Measurements from ENCODE around the gene SNX24. TPM values are rescaled to one million over a fixed set of nuclear protein-coding genes. Genes with fewer than 3 reads are reported as not detected.

Gene SNX24
- total and polyA plus RNA-seq, 9 of the 15 experiments (the other 6 are each of a cell fraction or from before 2014, with no cell fraction given): 5.3 to 10.1 (median 7.9) TPM

GRCh38 chr5:122845229-122846050, at the start of gene SNX24 (continued):
- TF ChIP-seq, protein P1, sequence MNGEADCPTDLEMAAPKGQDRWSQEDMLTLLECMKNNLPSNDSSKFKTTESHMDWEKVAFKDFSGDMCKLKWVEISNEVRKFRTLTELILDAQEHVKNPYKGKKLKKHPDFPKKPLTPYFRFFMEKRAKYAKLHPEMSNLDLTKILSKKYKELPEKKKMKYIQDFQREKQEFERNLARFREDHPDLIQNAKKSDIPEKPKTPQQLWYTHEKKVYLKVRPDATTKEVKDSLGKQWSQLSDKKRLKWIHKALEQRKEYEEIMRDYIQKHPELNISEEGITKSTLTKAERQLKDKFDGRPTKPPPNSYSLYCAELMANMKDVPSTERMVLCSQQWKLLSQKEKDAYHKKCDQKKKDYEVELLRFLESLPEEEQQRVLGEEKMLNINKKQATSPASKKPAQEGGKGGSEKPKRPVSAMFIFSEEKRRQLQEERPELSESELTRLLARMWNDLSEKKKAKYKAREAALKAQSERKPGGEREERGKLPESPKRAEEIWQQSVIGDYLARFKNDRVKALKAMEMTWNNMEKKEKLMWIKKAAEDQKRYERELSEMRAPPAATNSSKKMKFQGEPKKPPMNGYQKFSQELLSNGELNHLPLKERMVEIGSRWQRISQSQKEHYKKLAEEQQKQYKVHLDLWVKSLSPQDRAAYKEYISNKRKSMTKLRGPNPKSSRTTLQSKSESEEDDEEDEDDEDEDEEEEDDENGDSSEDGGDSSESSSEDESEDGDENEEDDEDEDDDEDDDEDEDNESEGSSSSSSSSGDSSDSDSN (IDR thresholded peaks at IDR 0.05; ENCODE audit: borderline replicate concordance in 1 of 2, low read depth in 2 of 2, low read length in 2 of 2): peak; percentile 66 to 86; a peak in 3 of 4 replicates
- TF ChIP-seq TRIM24 (IDR thresholded peaks at IDR 0.05) (peak in 1 of 2 experiments; percentile 63; a peak in 1 of 4 replicates), SOX6 (IDR thresholded peaks at IDR 0.05) (peak; percentile 33; the same call in 1 of the 2 replicates), ZFP30 (CRISPR knock-in tag; IDR thresholded peaks at IDR 0.05; ENCODE audit: borderline replicate concordance) (no peak), SUPT5H (IDR thresholded peaks at IDR 0.05) (peak; percentile 59), ETV1 (tag; conservative IDR thresholded peaks at IDR 0.05; ENCODE audit: low read depth) (peak; percentile 66; the same call in 1 of the 2 replicates), ZBTB8A (IDR thresholded peaks at IDR 0.05; ENCODE audit: partially characterized antibody) (no peak), NR2C2 (CRISPR knock-in tag; IDR thresholded peaks at IDR 0.05) (no peak), NR2C2 (tag; IDR thresholded peaks at IDR 0.05) (peak; percentile 5; the same call in 1 of the 2 replicates), PHF8 (IDR thresholded peaks at IDR 0.05; ENCODE audit: borderline replicate concordance, low read length) (peak; percentile 79; the same call in 1 of the 2 replicates), MAFG (tag; conservative IDR thresholded peaks at IDR 0.05) (peak; percentile 85), E2F6 (IDR thresholded peaks at IDR 0.05; ENCODE audit: borderline replicate concordance in 1 of 2, extremely low read depth in 1 of 2, insufficient read depth in 1 of 2, insufficient read length in 1 of 2, low read depth in 1 of 2, low read length in 1 of 2, poor library complexity in 1 of 2, severe bottlenecking in 1 of 2) (peak; percentile 53 to 71), RBBP5 (IDR thresholded peaks at IDR 0.05; ENCODE audit: borderline replicate concordance, insufficient read depth, low read length, poor library complexity, severe bottlenecking) (peak; percentile 18), CTBP1 (IDR thresholded peaks at IDR 0.05; ENCODE audit: borderline replicate concordance) (peak; percentile 59)
- TF ChIP-seq, protein P2, sequence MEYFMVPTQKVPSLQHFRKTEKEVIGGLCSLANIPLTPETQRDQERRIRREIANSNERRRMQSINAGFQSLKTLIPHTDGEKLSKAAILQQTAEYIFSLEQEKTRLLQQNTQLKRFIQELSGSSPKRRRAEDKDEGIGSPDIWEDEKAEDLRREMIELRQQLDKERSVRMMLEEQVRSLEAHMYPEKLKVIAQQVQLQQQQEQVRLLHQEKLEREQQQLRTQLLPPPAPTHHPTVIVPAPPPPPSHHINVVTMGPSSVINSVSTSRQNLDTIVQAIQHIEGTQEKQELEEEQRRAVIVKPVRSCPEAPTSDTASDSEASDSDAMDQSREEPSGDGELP (CRISPR knock-in tag; IDR thresholded peaks at IDR 0.05; ENCODE audit: borderline replicate concordance): peak; percentile 98
- TF ChIP-seq, protein P3, sequence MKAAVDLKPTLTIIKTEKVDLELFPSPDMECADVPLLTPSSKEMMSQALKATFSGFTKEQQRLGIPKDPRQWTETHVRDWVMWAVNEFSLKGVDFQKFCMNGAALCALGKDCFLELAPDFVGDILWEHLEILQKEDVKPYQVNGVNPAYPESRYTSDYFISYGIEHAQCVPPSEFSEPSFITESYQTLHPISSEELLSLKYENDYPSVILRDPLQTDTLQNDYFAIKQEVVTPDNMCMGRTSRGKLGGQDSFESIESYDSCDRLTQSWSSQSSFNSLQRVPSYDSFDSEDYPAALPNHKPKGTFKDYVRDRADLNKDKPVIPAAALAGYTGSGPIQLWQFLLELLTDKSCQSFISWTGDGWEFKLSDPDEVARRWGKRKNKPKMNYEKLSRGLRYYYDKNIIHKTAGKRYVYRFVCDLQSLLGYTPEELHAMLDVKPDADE (conservative IDR thresholded peaks at IDR 0.05; ENCODE audit: control insufficient read depth, low read depth, low read length): peak; percentile 26; the same call in 1 of the 2 replicates
